Camera-type eye (tissue), 1 donor: ENCODE measurements around the gene HNRNPU. TPM values are rescaled to one million over a fixed set of nuclear protein-coding genes. Genes with fewer than 3 reads are reported as not detected.

ENCODE experiments used
- total RNA-seq: library from RNA; depleted of rRNA; stranded (reverse); fragments of >200 nt; gene quantifications from one replicate; pipeline ENCODE4 v1.2.3, GENCODE V29; 2014

The HNRNPU gene
- 734 TPM for total RNA-seq

GRCh38 chr1:244864253-244865027 lies at the start of gene HNRNPU:
Gene HNRNPU (minus strand): TSS chr1:244864543. CDS start chr1:244864307, 236 bp downstream.

GRCh38 chr1:244835276-244836134 lies 28.8 kb downstream of the HNRNPU start, which contains the start of gene COX20:
Gene COX20 (plus strand): TSS chr1:244835658. CDS start chr1:244835715, 57 bp downstream.

Other genes starting within 250 kb of the HNRNPU start
- 81.8 TPM for gene DESI2, start 211.4 kb downstream of the HNRNPU start, total RNA-seq
- gene COX20, start 28.9 kb downstream of the HNRNPU start, total RNA-seq = 102 TPM